Measurements from ENCODE around the gene KCNK16. TPM values are rescaled to one million over a fixed set of nuclear protein-coding genes. Genes with fewer than 3 reads are reported as not detected.

KCNK16 gene
- total RNA-seq, 1 donor from 2014 or later, result not detected

DNA sequence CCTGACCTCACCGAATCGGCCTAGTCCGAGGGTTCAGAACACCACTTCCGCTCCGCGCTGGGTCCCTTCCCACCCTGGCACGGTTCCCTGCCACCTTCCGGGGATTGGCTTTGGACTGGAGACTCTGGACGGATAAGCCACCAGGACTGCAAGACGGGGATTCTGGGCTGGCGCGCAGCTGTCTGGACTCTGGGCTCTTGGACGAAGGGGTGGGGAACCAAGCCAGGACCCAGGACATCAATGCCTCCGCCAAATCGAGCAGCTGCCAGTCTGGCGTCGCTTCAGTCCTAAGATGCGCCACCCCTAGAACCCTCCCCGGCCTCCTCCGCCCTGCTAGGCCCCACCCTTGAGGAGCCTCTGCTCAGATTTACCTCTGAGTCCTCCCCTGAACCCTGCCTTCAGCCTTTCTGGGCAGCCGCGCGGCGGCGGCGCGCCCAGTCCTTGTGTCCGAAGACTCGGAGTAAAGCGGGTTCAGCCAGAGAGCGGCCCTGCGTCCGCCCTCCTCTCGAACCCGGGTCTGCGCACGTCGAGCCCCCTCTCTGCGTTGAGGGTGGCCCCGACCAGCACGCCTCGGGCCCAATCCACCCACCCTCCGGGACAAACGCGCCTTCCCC, 9.5 kb downstream of the KCNK16 start:
- no peak for FAIRE-seq
- Mint-ChIP-seq H3K36me3 (ENCODE audit: low read depth, unreplicated experiment) (peaks cover 2% of the 10 kb centered on the region), H3K9me3 (ENCODE audit: unreplicated experiment) (no peaks in the 10 kb centered on the region), H3K27me3 (ENCODE audit: low read depth, unreplicated experiment) (peaks cover 87% of the 10 kb centered on the region), H3K4me3 (ENCODE audit: unreplicated experiment) (no peak overlapping the region), H3K4me1 (ENCODE audit: low read depth, unreplicated experiment) (no peaks in the 10 kb centered on the region), H3K27ac (ENCODE audit: unreplicated experiment) (no peak overlapping the region)
- Histone ChIP-seq H3K4me3 (ENCODE audit: insufficient read depth, low read depth, low read length) (no peak overlapping the region), H3K9ac (ENCODE audit: low read length) (no peak overlapping the region), H3K4me1 (ENCODE audit: insufficient read depth, low read length) (no peaks in the 10 kb centered on the region), H4K20me1 (ENCODE audit: insufficient read depth, low read length) (no peaks in the 10 kb centered on the region), H3K4me2 (ENCODE audit: low read length) (no peak overlapping the region), H3K27me3 (ENCODE audit: insufficient read depth, low read length) (peaks cover 25% of the 10 kb centered on the region), H3K36me3 (ENCODE audit: insufficient read depth, low read length) (no peaks in the 10 kb centered on the region), H3K9me3 (ENCODE audit: insufficient read depth, low read depth, low read length) (no peaks in the 10 kb centered on the region), H2AFZ (ENCODE audit: low read depth, low read length) (no peak overlapping the region), H3K79me2 (ENCODE audit: insufficient read depth, low read length) (no peaks in the 10 kb centered on the region), H3K27ac (ENCODE audit: low read depth, low read length) (no peak overlapping the region)
- TF ChIP-seq CTCF (IDR thresholded peaks at IDR 0.05; ENCODE audit: insufficient read depth, low read depth, low read length) (no peak), EZH2 (IDR thresholded peaks at IDR 0.05; ENCODE audit: insufficient read depth, low read length) (peak; percentile 30)
- no peak for DNase-seq (ENCODE audit: low read depth)

DNA sequence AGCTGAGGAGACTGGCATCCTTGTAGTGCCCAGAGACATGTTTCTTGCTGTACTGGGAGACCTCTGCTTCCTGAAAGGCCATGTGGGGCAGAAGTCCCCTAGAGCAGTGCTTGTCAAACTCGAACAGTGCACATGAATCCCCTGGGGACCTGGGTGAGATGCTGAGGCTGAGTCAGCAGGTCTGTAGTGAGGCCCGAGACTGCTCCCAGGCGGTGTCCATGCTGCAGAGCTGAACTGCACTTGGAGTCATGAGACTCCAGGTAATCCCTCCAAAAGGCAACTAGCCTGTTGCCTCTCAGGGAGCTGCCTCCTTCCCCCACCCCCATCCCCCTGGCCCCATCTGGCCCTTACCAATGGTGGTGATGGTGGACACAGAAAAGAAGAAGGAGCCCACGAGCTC, 12.0 kb downstream of the KCNK16 start:
- H3K27ac ChIP-seq (ENCODE audit: low read depth, low read length), result no peak overlapping the region
- no peaks in the 10 kb centered on the region for H3K4me1 ChIP-seq (ENCODE audit: insufficient read depth, low read length)
- no peak overlapping the region for H3K9ac ChIP-seq (ENCODE audit: low read length)
- H3K27me3 ChIP-seq (ENCODE audit: insufficient read depth, low read length), result peaks cover 25% of the 10 kb centered on the region
- no peaks in the 10 kb centered on the region for H3K9me3 ChIP-seq (ENCODE audit: insufficient read depth, low read depth, low read length)
- Mint-ChIP-seq H3K27me3 (ENCODE audit: low read depth, unreplicated experiment) (peaks cover 85% of the 10 kb centered on the region), H3K27ac (ENCODE audit: unreplicated experiment) (no peak overlapping the region), H3K4me1 (ENCODE audit: low read depth, unreplicated experiment) (peaks cover 1% of the 10 kb centered on the region), H3K9me3 (ENCODE audit: unreplicated experiment) (no peaks in the 10 kb centered on the region), H3K36me3 (ENCODE audit: low read depth, unreplicated experiment) (peaks cover 2% of the 10 kb centered on the region), H3K4me3 (ENCODE audit: unreplicated experiment) (no peak overlapping the region)
- H3K79me2 ChIP-seq (ENCODE audit: insufficient read depth, low read length), result no peaks in the 10 kb centered on the region
- no peaks in the 10 kb centered on the region for H3K36me3 ChIP-seq (ENCODE audit: insufficient read depth, low read length)
- H3K4me2 ChIP-seq (ENCODE audit: low read length), result no peak overlapping the region
- TF ChIP-seq CTCF (IDR thresholded peaks at IDR 0.05; ENCODE audit: insufficient read depth, low read depth, low read length), result no peak
- TF ChIP-seq EZH2 (IDR thresholded peaks at IDR 0.05; ENCODE audit: insufficient read depth, low read length), result no peak
- no peak overlapping the region for H2AFZ ChIP-seq (ENCODE audit: low read depth, low read length)
- DNase-seq (ENCODE audit: low read depth) (no peak), FAIRE-seq (no peak)
- H4K20me1 ChIP-seq (ENCODE audit: insufficient read depth, low read length), result no peaks in the 10 kb centered on the region
- no peak overlapping the region for H3K4me3 ChIP-seq (ENCODE audit: insufficient read depth, low read depth, low read length)

DNA sequence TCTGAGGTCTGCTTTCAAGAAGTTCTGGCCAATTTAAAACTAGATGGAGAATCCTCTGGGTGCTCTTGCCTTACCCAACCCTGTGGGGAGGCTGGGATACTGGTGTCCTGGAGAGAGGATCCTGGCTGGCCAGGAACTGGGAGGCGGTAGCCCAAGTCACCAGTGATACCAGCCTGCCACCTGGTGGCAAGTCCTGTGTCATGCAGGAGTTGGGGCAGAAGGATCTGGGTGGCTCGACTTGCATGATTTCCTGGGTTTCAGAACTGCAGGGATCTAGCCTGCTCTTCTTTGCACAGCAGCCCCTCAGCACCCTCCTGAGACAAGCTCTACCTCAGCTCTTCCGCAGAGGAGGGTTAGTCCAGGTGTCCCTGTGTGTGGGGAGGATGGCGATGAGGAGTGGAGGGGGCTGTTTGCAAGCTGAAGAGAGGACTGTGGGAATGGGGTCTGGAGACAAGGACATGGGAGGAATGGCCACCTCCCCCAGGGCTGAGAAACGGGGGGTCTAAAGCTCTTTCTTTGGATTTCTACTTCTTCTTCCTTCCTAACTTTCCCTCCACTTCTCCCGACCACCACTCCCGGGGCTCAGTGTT, 12.5 kb downstream of the KCNK16 start:
- Histone ChIP-seq H3K27me3 (ENCODE audit: insufficient read depth, low read length) (peaks cover 25% of the 10 kb centered on the region), H3K4me3 (ENCODE audit: insufficient read depth, low read depth, low read length) (no peak overlapping the region), H3K27ac (ENCODE audit: low read depth, low read length) (no peak overlapping the region), H3K79me2 (ENCODE audit: insufficient read depth, low read length) (no peaks in the 10 kb centered on the region), H3K9me3 (ENCODE audit: insufficient read depth, low read depth, low read length) (no peaks in the 10 kb centered on the region), H3K4me2 (ENCODE audit: low read length) (no peak overlapping the region), H3K36me3 (ENCODE audit: insufficient read depth, low read length) (no peaks in the 10 kb centered on the region), H2AFZ (ENCODE audit: low read depth, low read length) (no peak overlapping the region), H4K20me1 (ENCODE audit: insufficient read depth, low read length) (no peaks in the 10 kb centered on the region), H3K4me1 (ENCODE audit: insufficient read depth, low read length) (no peaks in the 10 kb centered on the region), H3K9ac (ENCODE audit: low read length) (no peak overlapping the region)
- H3K9me3 Mint-ChIP-seq (ENCODE audit: unreplicated experiment), result peaks cover 2% of the 10 kb centered on the region
- TF ChIP-seq CTCF (IDR thresholded peaks at IDR 0.05; ENCODE audit: insufficient read depth, low read depth, low read length), result peak; percentile 76
- no peak for TF ChIP-seq EZH2 (IDR thresholded peaks at IDR 0.05; ENCODE audit: insufficient read depth, low read length)
- peaks cover 85% of the 10 kb centered on the region for H3K27me3 Mint-ChIP-seq (ENCODE audit: low read depth, unreplicated experiment)
- H3K27ac Mint-ChIP-seq (ENCODE audit: unreplicated experiment), result no peak overlapping the region
- peaks cover 1% of the 10 kb centered on the region for H3K4me1 Mint-ChIP-seq (ENCODE audit: low read depth, unreplicated experiment)
- DNase-seq (ENCODE audit: low read depth), result peak; percentile 18
- no peak for FAIRE-seq
- no peak overlapping the region for H3K4me3 Mint-ChIP-seq (ENCODE audit: unreplicated experiment)
- peaks cover under 1% of the 10 kb centered on the region for H3K36me3 Mint-ChIP-seq (ENCODE audit: low read depth, unreplicated experiment)

All from astrocyte (in vitro differentiated cells and primary cell).